Keratinocyte (primary cell): Measurements from ENCODE around the gene TMEM233. TPM values are rescaled to one million over a fixed set of nuclear protein-coding genes. Genes with fewer than 3 reads are reported as not detected.

Source experiments
- DNase-seq: peaks from one replicate; pipeline ENCODE4 v3.0.0-alpha.2; 2011; ENCODE audit warnings: low read depth, missing footprints, low spot score
- FAIRE-seq: peaks from 2 replicates; lab custom pipeline; 2011; peaks lifted over from hg19 to GRCh38; lab: Jason Lieb, UNC
- H2AFZ ChIP-seq: 2 replicates; pipeline ENCODE4 v1.6.0; 2012; ENCODE audit warnings: low read length, control low read depth, inconsistent platforms; ENCODE audit not compliant: control insufficient read depth
- H3K27ac ChIP-seq: 2 replicates; pipeline ENCODE4 v1.5.1; 2011; ENCODE audit warnings: low read length; ENCODE audit not compliant: control insufficient read depth, insufficient read depth
- H3K27me3 ChIP-seq: 3 replicates; pipeline ENCODE4 v1.6.0; 2011; ENCODE audit warnings: low read length; ENCODE audit not compliant: control insufficient read depth, insufficient read depth; ENCODE audit errors: extremely low read depth
- H3K36me3 ChIP-seq, 2 experiments: 2 replicates in 1 of 2; 3 replicates in 1 of 2; pipeline ENCODE4 v1.5.1; 2011; ENCODE audit warnings: low read length in 2 of 2, mild to moderate bottlenecking in 1 of 2; ENCODE audit not compliant: control insufficient read depth in 2 of 2, insufficient read depth in 2 of 2; ENCODE audit errors: extremely low read depth in 1 of 2
- H3K4me1 ChIP-seq: 3 replicates; pipeline ENCODE4 v1.5.1; 2011; ENCODE audit warnings: low read length; ENCODE audit not compliant: control insufficient read depth, insufficient read depth; ENCODE audit errors: extremely low read depth
- H3K4me2 ChIP-seq: 3 replicates; pipeline ENCODE4 v1.6.0; 2011; ENCODE audit warnings: low read depth, low read length; ENCODE audit not compliant: control insufficient read depth, insufficient read depth; ENCODE audit errors: extremely low read depth
- H3K4me3 ChIP-seq, 3 experiments: fragments of 200-600 bp in 1 of 3; sonication (generic) in 1 of 3; 2 replicates in 2 of 3; 3 replicates in 1 of 3; pipeline ENCODE4 v1.5.1; 2011 to 2016; ENCODE audit warnings: low read length in 3 of 3, mild to moderate bottlenecking in 3 of 3, control low read depth in 2 of 3, inconsistent platforms in 1 of 3, low read depth in 1 of 3, mixed read lengths in 1 of 3, mixed run types in 1 of 3, moderate library complexity in 1 of 3; ENCODE audit not compliant: control insufficient read depth in 2 of 3, insufficient read depth in 2 of 3; ENCODE audit errors: extremely low read depth in 1 of 3
- H3K79me2 ChIP-seq: 2 replicates; pipeline ENCODE4 v1.6.0; 2012; ENCODE audit warnings: low read length; ENCODE audit not compliant: control insufficient read depth, insufficient read depth
- H3K9ac ChIP-seq: 3 replicates; pipeline ENCODE4 v1.6.0; 2011; ENCODE audit warnings: low read length; ENCODE audit not compliant: control insufficient read depth, insufficient read depth; ENCODE audit errors: extremely low read depth
- H3K9me1 ChIP-seq: 3 replicates; pipeline ENCODE4 v1.6.0; 2011; ENCODE audit warnings: low read length; ENCODE audit not compliant: control insufficient read depth, insufficient read depth; ENCODE audit errors: extremely low read depth
- H3K9me3 ChIP-seq: 2 replicates; pipeline ENCODE4 v1.5.1; 2012; ENCODE audit warnings: low read depth, low read length; ENCODE audit not compliant: control insufficient read depth
- H4K20me1 ChIP-seq: 3 replicates; pipeline ENCODE4 v1.6.0; 2011; ENCODE audit warnings: low read length; ENCODE audit not compliant: control insufficient read depth, insufficient read depth; ENCODE audit errors: extremely low read depth
- CTCF ChIP-seq, 3 experiments: IDR thresholded peaks in 1 of 3; conservative IDR thresholded peaks in 1 of 3; optimal IDR thresholded peaks in 1 of 3; 2 replicates in 2 of 3; 3 replicates in 1 of 3; pipeline versions ENCODE3 to v1.5.1; 2011; ENCODE audit warnings: low read length in 3 of 3, mild to moderate bottlenecking in 3 of 3, moderate library complexity in 2 of 3, control low read depth in 1 of 3, inconsistent platforms in 1 of 3; ENCODE audit not compliant: insufficient read depth in 2 of 3; ENCODE audit errors: extremely low read depth in 1 of 3
- EZH2 ChIP-seq: IDR thresholded peaks from one replicate; pipeline ENCODE4 v1.6.1; 2012; ENCODE audit warnings: inconsistent platforms, mild to moderate bottlenecking, low read length, moderate library complexity
- dilution Hi-C: fragments of 300-500 bp; cut with MboI; formaldehyde crosslinking; loops from one replicate; pipeline ENCODE4 v1.7.0; 2020; ENCODE audit warnings: low sequenced_read_pairs; ENCODE audit not compliant: extremely low pct_ligation_motif_present
- polyA plus RNA-seq, 5 experiments: library from polyadenylated mRNA; depleted of rRNA in 3 of 5; stranded (reverse) in 3 of 5; stranded (forward) in 1 of 5; unstranded in 1 of 5; fragments of >200 nt; gene quantifications; 1 replicate in 1 of 5; 2 replicates in 3 of 5; 3 replicates in 1 of 5; pipeline versions ENCODE4 v1.2.1 to v1.2.3, GENCODE V29; 2011 to 2012; ENCODE audit warnings: missing spikeins in 2 of 5, low read depth in 1 of 5, low replicate concordance in 1 of 5

TMEM233 gene
- polyA plus RNA-seq, 1 donor (not counting 4 experiments of a cell fraction or from before 2014, with no cell fraction given): not detected

DNA sequence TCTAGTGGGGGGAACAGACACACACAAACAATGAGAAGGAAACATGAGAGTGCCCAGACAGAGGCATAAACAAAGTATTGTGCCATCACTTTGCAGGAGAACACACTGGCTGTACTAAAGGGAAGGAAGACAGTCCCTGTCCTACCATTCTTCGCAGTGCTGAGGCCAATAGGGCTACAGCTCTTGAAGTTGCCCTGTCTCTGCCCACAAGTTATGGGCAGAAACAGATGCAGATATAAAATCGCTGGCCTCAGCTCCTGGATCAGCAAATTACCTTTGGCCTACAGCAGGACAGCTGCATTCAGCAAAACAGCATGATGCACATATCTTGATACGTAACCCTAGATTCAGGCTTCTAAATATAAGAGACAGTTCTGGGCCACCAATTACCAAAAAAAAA lies 51.4 kb downstream of the TMEM233 start:
- no peak for FAIRE-seq
- H2AFZ ChIP-seq: no peak overlapping the region

GRCh38 chr12:119645535-119646059 lies 52.0 kb downstream of the TMEM233 start:
- Histone ChIP-seq H3K9me1 (no peaks in the 10 kb centered on the region), H3K27me3 (no peaks in the 10 kb centered on the region), H3K9me3 (no peaks in the 10 kb centered on the region), H2AFZ (no peak overlapping the region), H3K36me3 (no peaks in the 10 kb centered on the region), H3K4me1 (no peaks in the 10 kb centered on the region), H3K4me2 (no peak overlapping the region), H3K79me2 (no peaks in the 10 kb centered on the region), H3K4me3 (no peak overlapping the region), H3K9ac (no peak overlapping the region), H3K27ac (no peak overlapping the region), H4K20me1 (no peaks in the 10 kb centered on the region)
- FAIRE-seq (no peak), DNase-seq (no peak)
- dilution Hi-C loops: no loop called here
- TF ChIP-seq CTCF (optimal IDR thresholded peaks at IDR 0.05 in 1 of 3, IDR thresholded peaks at IDR 0.05 in 1 of 3, conservative IDR thresholded peaks at IDR 0.05 in 1 of 3; ENCODE audit: extremely low read depth in 1 of 3, insufficient read depth in 2 of 3, low read length in 3 of 3) (no peak), EZH2 (no peak)

More for the DNA sequence above, 51.4 kb downstream of the TMEM233 start:
- H3K27ac ChIP-seq: no peak overlapping the region
- no peaks in the 10 kb centered on the region for H4K20me1 ChIP-seq
- H3K4me1 ChIP-seq: no peaks in the 10 kb centered on the region
- H3K4me2 ChIP-seq: no peak overlapping the region
- H3K27me3 ChIP-seq: no peaks in the 10 kb centered on the region
- no peaks in the 10 kb centered on the region for H3K36me3 ChIP-seq
- H3K79me2 ChIP-seq: no peaks in the 10 kb centered on the region
- no peak overlapping the region for H3K9ac ChIP-seq
- no peaks in the 10 kb centered on the region for H3K9me1 ChIP-seq
- no peaks in the 10 kb centered on the region for H3K9me3 ChIP-seq
- TF ChIP-seq CTCF (optimal IDR thresholded peaks at IDR 0.05 in 1 of 3, IDR thresholded peaks at IDR 0.05 in 1 of 3, conservative IDR thresholded peaks at IDR 0.05 in 1 of 3; ENCODE audit: extremely low read depth in 1 of 3, insufficient read depth in 2 of 3, low read length in 3 of 3): no peak
- TF ChIP-seq EZH2: no peak
- dilution Hi-C loops: no loop called here
- no peak for DNase-seq
- no peak overlapping the region for H3K4me3 ChIP-seq
